HEK293 (cell line): ENCODE data around the gene POLR3E.

Source experiments
- CTCF ChIA-PET: fragments of 350-600 bp; formaldehyde crosslinking; extraction: SDS; loops from one replicate; lab custom pipeline; 2021; ENCODE audit warnings: antibody characterized with exemption; lab: Yijun Ruan, JAX
- POLR2A ChIA-PET: fragments of 300-600 bp; formaldehyde crosslinking; extraction: SDS; loops from one replicate; lab custom pipeline; 2020; ENCODE audit warnings: antibody characterized with exemption, inconsistent platforms; lab: Yijun Ruan, JAX
- H3K27ac ChIP-seq: fragments of 200-500 bp; sonication (Bioruptor generic); 2 replicates; pipeline ENCODE4 v1.5.1; 2014; ENCODE audit warnings: low read depth, low read length, control low read depth, inconsistent platforms; ENCODE audit errors: extremely low read depth
- H3K36me3 ChIP-seq, 2 experiments: fragments of 200-500 bp in 1 of 2; sonication (Bioruptor generic) in 1 of 2; 1 replicate in 1 of 2; 2 replicates in 1 of 2; pipeline ENCODE4 v1.5.1; 2014 to 2017; ENCODE audit warnings: inconsistent platforms in 2 of 2, low read length in 2 of 2; ENCODE audit not compliant: control insufficient read depth in 2 of 2, insufficient read depth in 1 of 2
- H3K4me1 ChIP-seq: fragments of 200-500 bp; sonication (Bioruptor generic); 2 replicates; pipeline ENCODE4 v1.5.1; 2014; ENCODE audit warnings: mild to moderate bottlenecking, low read length, inconsistent platforms; ENCODE audit not compliant: control insufficient read depth, insufficient read depth
- H3K4me3 ChIP-seq: 2 replicates; pipeline ENCODE4 v1.5.1; 2011; ENCODE audit warnings: low read depth, mild to moderate bottlenecking, control low read depth, low read length, moderate library complexity
- H3K9me3 ChIP-seq: fragments of 200-500 bp; sonication (Bioruptor generic); 2 replicates; pipeline ENCODE4 v1.5.1; 2014; ENCODE audit warnings: low read depth, low read length, inconsistent platforms; ENCODE audit not compliant: control insufficient read depth, insufficient read depth
- FEZF1 ChIP-seq: fragments of 450-650 bp; formaldehyde crosslinking; IDR thresholded peaks from 2 replicates; pipeline ENCODE4 v1.5.1; 2016; ENCODE audit warnings: missing biosample characterization, missing genetic modification characterization
- GFI1B ChIP-seq: fragments of 450-650 bp; formaldehyde crosslinking; IDR thresholded peaks from 2 replicates; pipeline ENCODE4 v1.5.1; 2016; ENCODE audit warnings: missing biosample characterization, missing genetic modification characterization
- KLF7 ChIP-seq: fragments of 450-650 bp; formaldehyde crosslinking; IDR thresholded peaks from 2 replicates; pipeline ENCODE4 v1.5.1; 2016; ENCODE audit warnings: missing biosample characterization, missing genetic modification characterization, borderline replicate concordance
- PBX3 ChIP-seq: sonication (generic); formaldehyde crosslinking; IDR thresholded peaks from 2 replicates; pipeline ENCODE4 v1.8.1; 2022; ENCODE audit warnings: mild to moderate bottlenecking, moderate library complexity, missing genetic modification reagents
- SETDB1 ChIP-seq: IDR thresholded peaks from one replicate; pipeline ENCODE4 v1.6.1; 2017; ENCODE audit warnings: mild to moderate bottlenecking, low read length, moderate library complexity, mixed read lengths; ENCODE audit not compliant: insufficient read length
- TRIM28 ChIP-seq: IDR thresholded peaks from 2 replicates; pipeline ENCODE4 v1.6.1; 2011; ENCODE audit warnings: low read length, control low read depth, borderline replicate concordance
- ZBTB1 ChIP-seq: fragments of 450-650 bp; formaldehyde crosslinking; IDR thresholded peaks from 2 replicates; pipeline ENCODE4 v1.5.1; 2016; ENCODE audit warnings: missing biosample characterization, missing genetic modification characterization
- ZNF10 ChIP-seq: fragments of 450-650 bp; formaldehyde crosslinking; IDR thresholded peaks from 2 replicates; pipeline ENCODE4 v1.5.1; 2017; ENCODE audit warnings: missing biosample characterization, missing genetic modification characterization
- ZNF248 ChIP-seq: fragments of 450-650 bp; formaldehyde crosslinking; IDR thresholded peaks from 2 replicates; pipeline ENCODE4 v1.5.1; 2017; ENCODE audit warnings: missing biosample characterization, missing genetic modification characterization
- ZNF350 ChIP-seq: fragments of 450-650 bp; formaldehyde crosslinking; IDR thresholded peaks from 2 replicates; pipeline ENCODE4 v1.5.0; 2017; ENCODE audit warnings: missing biosample characterization, mild to moderate bottlenecking, missing genetic modification characterization
- ZNF488 ChIP-seq: fragments of 450-650 bp; formaldehyde crosslinking; IDR thresholded peaks from 2 replicates; pipeline ENCODE4 v1.5.1; 2016; ENCODE audit warnings: missing biosample characterization, missing genetic modification characterization
- ZNF549 ChIP-seq: fragments of 450-650 bp; IDR thresholded peaks from 2 replicates; pipeline ENCODE4 v1.5.1; 2018; ENCODE audit warnings: missing biosample characterization, missing genetic modification characterization, mild to moderate bottlenecking, inconsistent platforms, moderate library complexity
- ZNF580 ChIP-seq: fragments of 450-650 bp; formaldehyde crosslinking; IDR thresholded peaks from 2 replicates; pipeline ENCODE4 v1.5.1; 2016; ENCODE audit warnings: missing biosample characterization, missing genetic modification characterization
- ZNF660 ChIP-seq: fragments of 450-650 bp; IDR thresholded peaks from 2 replicates; pipeline ENCODE4 v1.5.1; 2018; ENCODE audit warnings: missing biosample characterization, mild to moderate bottlenecking, missing genetic modification characterization
- ZNF701 ChIP-seq: fragments of 450-650 bp; formaldehyde crosslinking; IDR thresholded peaks from 2 replicates; pipeline ENCODE4 v1.5.1; 2016; ENCODE audit warnings: missing biosample characterization, missing genetic modification characterization
- ZNF704 ChIP-seq: fragments of 450-650 bp; formaldehyde crosslinking; IDR thresholded peaks from 2 replicates; pipeline ENCODE4 v1.5.1; 2016; ENCODE audit warnings: missing biosample characterization, missing genetic modification characterization
- ZNF830 ChIP-seq: fragments of 450-650 bp; IDR thresholded peaks from 2 replicates; pipeline ENCODE4 v1.5.0; 2018; ENCODE audit warnings: missing biosample characterization, missing genetic modification characterization, low read depth, mild to moderate bottlenecking, moderate library complexity
- TF ChIP-seq, protein P1 (sequence below): fragments of 450-650 bp; formaldehyde crosslinking; IDR thresholded peaks from 2 replicates; pipeline ENCODE4 v1.5.1; 2016; ENCODE audit warnings: missing biosample characterization, missing genetic modification characterization
- TF ChIP-seq, protein P2 (sequence below): fragments of 450-650 bp; formaldehyde crosslinking; IDR thresholded peaks from 2 replicates; pipeline ENCODE4 v1.5.1; 2016; ENCODE audit warnings: missing biosample characterization, missing genetic modification characterization
- TF ChIP-seq, protein P3 (sequence below): fragments of 450-650 bp; formaldehyde crosslinking; IDR thresholded peaks from 2 replicates; pipeline ENCODE4 v1.5.1; 2016; ENCODE audit warnings: missing biosample characterization, missing genetic modification characterization

The POLR3E gene

DNA sequence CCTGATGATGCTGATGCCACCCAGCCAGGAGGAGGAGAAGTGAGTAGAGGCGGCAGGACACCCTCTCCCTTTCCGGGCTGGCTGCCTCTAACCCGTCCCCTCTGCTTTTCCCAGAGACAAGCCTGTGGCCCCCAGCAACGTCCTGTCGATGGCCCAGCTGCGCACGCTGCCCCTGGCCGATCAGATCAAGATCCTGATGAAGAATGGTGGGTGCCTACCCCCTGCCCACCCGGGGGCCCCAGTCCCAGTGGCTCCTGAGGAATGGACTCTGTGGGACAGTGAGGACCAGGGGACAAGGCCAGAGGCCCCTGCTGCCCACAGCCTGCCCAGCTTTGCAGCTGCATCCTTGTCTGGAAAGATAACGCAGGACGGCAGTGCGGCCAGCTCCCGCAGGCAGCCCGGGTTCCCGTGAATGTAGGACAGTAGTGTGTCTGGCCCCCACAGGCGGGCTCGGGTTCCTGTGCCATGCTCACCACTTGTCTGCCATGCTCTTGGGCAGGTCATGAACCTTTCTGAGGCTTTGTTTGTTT lies 19.9 kb downstream of the POLR3E start:
- ChIA-PET POLR2A (no interaction called here), CTCF (interaction anchor here (0.6 to 0.8 kb wide), 2 partner anchors 9 to 1157 kb away, joined by 3 read pairs; no protein-coding TSS in a partner anchor)
- H3K4me1 ChIP-seq = no peaks in the 10 kb centered on the region
- no peak overlapping the region for H3K4me3 ChIP-seq
- TF ChIP-seq SETDB1 (no peak), PBX3 (CRISPR knock-in tag) (no peak), FEZF1 (tag by site-specific recombination) (no peak), ZNF830 (tag by site-specific recombination) (no peak)
- TF ChIP-seq, protein P1, sequence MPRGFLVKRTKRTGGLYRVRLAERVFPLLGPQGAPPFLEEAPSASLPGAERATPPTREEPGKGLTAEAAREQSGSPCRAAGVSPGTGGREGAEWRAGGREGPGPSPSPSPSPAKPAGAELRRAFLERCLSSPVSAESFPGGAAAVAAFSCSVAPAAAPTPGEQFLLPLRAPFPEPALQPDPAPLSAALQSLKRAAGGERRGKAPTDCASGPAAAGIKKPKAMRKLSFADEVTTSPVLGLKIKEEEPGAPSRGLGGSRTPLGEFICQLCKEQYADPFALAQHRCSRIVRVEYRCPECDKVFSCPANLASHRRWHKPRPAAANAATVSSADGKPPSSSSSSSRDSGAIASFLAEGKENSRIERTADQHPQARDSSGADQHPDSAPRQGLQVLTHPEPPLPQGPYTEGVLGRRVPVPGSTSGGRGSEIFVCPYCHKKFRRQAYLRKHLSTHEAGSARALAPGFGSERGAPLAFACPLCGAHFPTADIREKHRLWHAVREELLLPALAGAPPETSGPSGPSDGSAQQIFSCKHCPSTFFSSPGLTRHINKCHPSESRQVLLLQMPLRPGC (tag by site-specific recombination) = no peak
- TF ChIP-seq, protein P2, sequence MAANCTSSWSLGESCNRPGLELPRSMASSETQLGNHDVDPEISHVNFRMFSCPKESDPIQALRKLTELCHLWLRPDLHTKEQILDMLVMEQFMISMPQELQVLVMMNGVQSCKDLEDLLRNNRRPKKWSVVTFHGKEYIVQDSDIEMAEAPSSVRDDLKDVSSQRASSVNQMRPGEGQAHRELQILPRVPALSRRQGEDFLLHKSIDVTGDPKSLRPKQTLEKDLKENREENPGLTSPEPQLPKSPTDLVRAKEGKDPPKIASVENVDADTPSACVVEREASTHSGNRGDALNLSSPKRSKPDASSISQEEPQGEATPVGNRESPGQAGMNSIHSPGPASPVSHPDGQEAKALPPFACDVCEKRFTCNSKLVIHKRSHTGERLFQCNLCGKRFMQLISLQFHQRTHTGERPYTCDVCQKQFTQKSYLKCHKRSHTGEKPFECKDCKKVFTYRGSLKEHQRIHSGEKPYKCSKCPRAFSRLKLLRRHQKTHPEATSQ = no peak
- H3K9me3 ChIP-seq = no peaks in the 10 kb centered on the region
- H3K27ac ChIP-seq = no peak overlapping the region
- H3K36me3 ChIP-seq = peaks cover 13 to 90% of the 10 kb centered on the region in 2 experiments; a peak in 2 of 3 replicates

GRCh38 chr16:22317625-22318024 lies 20.4 kb downstream of the POLR3E start:
- Histone ChIP-seq H3K4me1 (no peaks in the 10 kb centered on the region), H3K36me3 (peaks cover 11 to 90% of the 10 kb centered on the region in 2 experiments; a peak in 2 of 3 replicates), H3K27ac (no peak overlapping the region), H3K4me3 (no peak overlapping the region), H3K9me3 (no peaks in the 10 kb centered on the region)
- ChIA-PET CTCF (interaction anchor here (1.0 to 2.8 kb wide), 4 partner anchors 8 to 55 kb away, joined by 3 to 12 read pairs (median 9); no protein-coding TSS in a partner anchor), POLR2A (interaction anchor here (0.7 kb wide), 1 partner anchor 1041 kb away, joined by 3 read pairs; no protein-coding TSS in a partner anchor)
- TF ChIP-seq ZNF660 = no peak
- no peak for TF ChIP-seq ZNF488 (tag by site-specific recombination)
- no peak for TF ChIP-seq ZNF704
- TF ChIP-seq KLF7 (tag by site-specific recombination) = no peak

- Histone ChIP-seq H3K9me3 (no peaks in the 10 kb centered on the region), H3K4me3 (no peak overlapping the region), H3K36me3 (peaks cover 11 to 87% of the 10 kb centered on the region in 2 experiments; a peak in 2 of 3 replicates), H3K27ac (no peak overlapping the region), H3K4me1 (no peaks in the 10 kb centered on the region)
- ChIA-PET CTCF (interaction anchor here (0.6 to 2.8 kb wide), 18 partner anchors 9 to 1468 kb away, joined by 3 to 18 read pairs (median 4); partner anchors contain the start of gene LDAF1), POLR2A (no interaction called here)
- no peak for TF ChIP-seq ZNF248
- TF ChIP-seq ZNF701 (tag by site-specific recombination) = no peak
- TF ChIP-seq ZNF549 (tag by site-specific recombination) = no peak
- TF ChIP-seq ZNF10 (tag by site-specific recombination) = no peak
- no peak for TF ChIP-seq ZNF580
- TF ChIP-seq TRIM28 = no peak
- no peak for TF ChIP-seq ZNF830 (tag by site-specific recombination)
- no peak for TF ChIP-seq GFI1B (tag by site-specific recombination)
- TF ChIP-seq ZNF350 (tag by site-specific recombination) = no peak
- no peak for TF ChIP-seq ZBTB1 (tag by site-specific recombination)
- TF ChIP-seq, protein P3, sequence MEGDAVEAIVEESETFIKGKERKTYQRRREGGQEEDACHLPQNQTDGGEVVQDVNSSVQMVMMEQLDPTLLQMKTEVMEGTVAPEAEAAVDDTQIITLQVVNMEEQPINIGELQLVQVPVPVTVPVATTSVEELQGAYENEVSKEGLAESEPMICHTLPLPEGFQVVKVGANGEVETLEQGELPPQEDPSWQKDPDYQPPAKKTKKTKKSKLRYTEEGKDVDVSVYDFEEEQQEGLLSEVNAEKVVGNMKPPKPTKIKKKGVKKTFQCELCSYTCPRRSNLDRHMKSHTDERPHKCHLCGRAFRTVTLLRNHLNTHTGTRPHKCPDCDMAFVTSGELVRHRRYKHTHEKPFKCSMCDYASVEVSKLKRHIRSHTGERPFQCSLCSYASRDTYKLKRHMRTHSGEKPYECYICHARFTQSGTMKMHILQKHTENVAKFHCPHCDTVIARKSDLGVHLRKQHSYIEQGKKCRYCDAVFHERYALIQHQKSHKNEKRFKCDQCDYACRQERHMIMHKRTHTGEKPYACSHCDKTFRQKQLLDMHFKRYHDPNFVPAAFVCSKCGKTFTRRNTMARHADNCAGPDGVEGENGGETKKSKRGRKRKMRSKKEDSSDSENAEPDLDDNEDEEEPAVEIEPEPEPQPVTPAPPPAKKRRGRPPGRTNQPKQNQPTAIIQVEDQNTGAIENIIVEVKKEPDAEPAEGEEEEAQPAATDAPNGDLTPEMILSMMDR (tag by site-specific recombination) = peak; percentile 72
These were observed 21.6 kb downstream of the POLR3E start for GRCh38 chr16:22318690-22319358.
